ENCODE data around the gene ATG4D.

DNA sequence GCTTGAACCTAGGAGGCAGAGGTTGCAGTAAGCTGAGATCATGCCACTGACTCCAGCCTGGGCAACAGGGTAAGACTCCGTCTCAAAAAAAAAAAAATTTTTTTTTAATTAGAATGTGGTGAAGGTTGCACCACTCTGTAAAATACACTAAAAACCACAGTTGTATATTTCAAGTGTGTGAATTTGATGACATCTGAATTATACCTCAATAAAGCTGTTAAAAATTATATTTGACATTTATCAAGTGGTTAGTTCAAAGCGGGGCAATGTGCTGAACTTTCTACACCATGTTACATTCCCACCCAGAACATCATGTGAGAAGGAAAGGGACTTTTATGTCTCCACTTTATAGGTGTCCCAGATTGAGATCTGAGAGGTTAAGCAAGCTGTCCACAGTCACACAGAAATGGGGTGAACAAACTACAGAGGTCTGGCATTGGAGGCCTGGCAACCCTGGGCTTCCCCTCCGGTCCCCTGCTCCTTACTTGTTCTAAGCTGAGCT lies 20.5 kb upstream of the ATG4D start:
- TF ChIP-seq CREB1 (IDR thresholded peaks at IDR 0.05; ENCODE audit: low read depth) (no peak), RAD21 (IDR thresholded peaks at IDR 0.05; ENCODE audit: low read depth) (no peak), TAF1 (IDR thresholded peaks at IDR 0.05; ENCODE audit: low read depth) (no peak), TEAD4 (IDR thresholded peaks at IDR 0.05) (no peak), EP300 (IDR thresholded peaks at IDR 0.05; ENCODE audit: borderline replicate concordance) (no peak), YY1 (IDR thresholded peaks at IDR 0.05; ENCODE audit: low read depth) (no peak), CEBPB (IDR thresholded peaks at IDR 0.05) (no peak), ZBTB7A (IDR thresholded peaks at IDR 0.05; ENCODE audit: low read depth) (no peak), FOXM1 (IDR thresholded peaks at IDR 0.05; ENCODE audit: borderline replicate concordance, low read depth) (no peak), TCF12 (IDR thresholded peaks at IDR 0.05; ENCODE audit: low read depth) (no peak), EGR1 (IDR thresholded peaks at IDR 0.05) (no peak)
- TF ChIP-seq, protein P1, sequence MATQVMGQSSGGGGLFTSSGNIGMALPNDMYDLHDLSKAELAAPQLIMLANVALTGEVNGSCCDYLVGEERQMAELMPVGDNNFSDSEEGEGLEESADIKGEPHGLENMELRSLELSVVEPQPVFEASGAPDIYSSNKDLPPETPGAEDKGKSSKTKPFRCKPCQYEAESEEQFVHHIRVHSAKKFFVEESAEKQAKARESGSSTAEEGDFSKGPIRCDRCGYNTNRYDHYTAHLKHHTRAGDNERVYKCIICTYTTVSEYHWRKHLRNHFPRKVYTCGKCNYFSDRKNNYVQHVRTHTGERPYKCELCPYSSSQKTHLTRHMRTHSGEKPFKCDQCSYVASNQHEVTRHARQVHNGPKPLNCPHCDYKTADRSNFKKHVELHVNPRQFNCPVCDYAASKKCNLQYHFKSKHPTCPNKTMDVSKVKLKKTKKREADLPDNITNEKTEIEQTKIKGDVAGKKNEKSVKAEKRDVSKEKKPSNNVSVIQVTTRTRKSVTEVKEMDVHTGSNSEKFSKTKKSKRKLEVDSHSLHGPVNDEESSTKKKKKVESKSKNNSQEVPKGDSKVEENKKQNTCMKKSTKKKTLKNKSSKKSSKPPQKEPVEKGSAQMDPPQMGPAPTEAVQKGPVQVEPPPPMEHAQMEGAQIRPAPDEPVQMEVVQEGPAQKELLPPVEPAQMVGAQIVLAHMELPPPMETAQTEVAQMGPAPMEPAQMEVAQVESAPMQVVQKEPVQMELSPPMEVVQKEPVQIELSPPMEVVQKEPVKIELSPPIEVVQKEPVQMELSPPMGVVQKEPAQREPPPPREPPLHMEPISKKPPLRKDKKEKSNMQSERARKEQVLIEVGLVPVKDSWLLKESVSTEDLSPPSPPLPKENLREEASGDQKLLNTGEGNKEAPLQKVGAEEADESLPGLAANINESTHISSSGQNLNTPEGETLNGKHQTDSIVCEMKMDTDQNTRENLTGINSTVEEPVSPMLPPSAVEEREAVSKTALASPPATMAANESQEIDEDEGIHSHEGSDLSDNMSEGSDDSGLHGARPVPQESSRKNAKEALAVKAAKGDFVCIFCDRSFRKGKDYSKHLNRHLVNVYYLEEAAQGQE (IDR thresholded peaks at IDR 0.05; ENCODE audit: low read depth) = no peak
- TF ChIP-seq, protein P2, sequence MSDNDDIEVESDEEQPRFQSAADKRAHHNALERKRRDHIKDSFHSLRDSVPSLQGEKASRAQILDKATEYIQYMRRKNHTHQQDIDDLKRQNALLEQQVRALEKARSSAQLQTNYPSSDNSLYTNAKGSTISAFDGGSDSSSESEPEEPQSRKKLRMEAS (IDR thresholded peaks at IDR 0.05) = no peak
- TF ChIP-seq, protein P3, sequence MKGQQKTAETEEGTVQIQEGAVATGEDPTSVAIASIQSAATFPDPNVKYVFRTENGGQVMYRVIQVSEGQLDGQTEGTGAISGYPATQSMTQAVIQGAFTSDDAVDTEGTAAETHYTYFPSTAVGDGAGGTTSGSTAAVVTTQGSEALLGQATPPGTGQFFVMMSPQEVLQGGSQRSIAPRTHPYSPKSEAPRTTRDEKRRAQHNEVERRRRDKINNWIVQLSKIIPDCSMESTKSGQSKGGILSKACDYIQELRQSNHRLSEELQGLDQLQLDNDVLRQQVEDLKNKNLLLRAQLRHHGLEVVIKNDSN (IDR thresholded peaks at IDR 0.05) = no peak

Data from Ishikawa (cell line).